GM21526 (cell line): ENCODE measurements around the gene POLR3G.

Source experiments
- ATAC-seq: cut with Tn5 transposase; IDR thresholded peaks from one replicate; pipeline ENCODE4 v1.9.1; 2021; ENCODE audit warnings: moderate library complexity; ENCODE audit not compliant: unreplicated experiment, low FRiP score

Gene POLR3G

DNA sequence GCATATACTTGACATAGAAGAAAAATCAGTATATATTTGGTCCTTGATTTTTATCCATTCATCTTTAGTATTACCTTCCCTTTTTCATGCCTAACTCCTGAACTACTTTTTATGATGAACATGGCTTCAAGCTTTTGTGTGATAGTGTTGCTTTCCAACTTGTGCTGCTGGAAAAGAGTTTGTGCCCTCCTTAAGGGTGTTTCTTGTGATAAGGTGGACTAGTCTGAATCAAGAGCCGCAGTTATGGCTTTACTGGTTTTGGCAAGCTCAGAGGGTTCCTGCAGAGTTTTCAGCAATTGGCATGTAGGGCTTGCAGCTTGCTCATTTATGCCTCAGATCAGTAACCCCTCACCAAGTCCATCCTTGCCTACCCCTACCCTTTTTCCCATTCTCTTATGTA is 20.5 kb downstream of the POLR3G start:
- ATAC-seq: no peak

- ATAC-seq: no peak
These were observed 28.9 kb downstream of the POLR3G start for GRCh38 chr5:90503596-90503995.

- ATAC-seq: no peak
These were observed 30.1 kb downstream of the POLR3G start for GRCh38 chr5:90504743-90505142.

DNA sequence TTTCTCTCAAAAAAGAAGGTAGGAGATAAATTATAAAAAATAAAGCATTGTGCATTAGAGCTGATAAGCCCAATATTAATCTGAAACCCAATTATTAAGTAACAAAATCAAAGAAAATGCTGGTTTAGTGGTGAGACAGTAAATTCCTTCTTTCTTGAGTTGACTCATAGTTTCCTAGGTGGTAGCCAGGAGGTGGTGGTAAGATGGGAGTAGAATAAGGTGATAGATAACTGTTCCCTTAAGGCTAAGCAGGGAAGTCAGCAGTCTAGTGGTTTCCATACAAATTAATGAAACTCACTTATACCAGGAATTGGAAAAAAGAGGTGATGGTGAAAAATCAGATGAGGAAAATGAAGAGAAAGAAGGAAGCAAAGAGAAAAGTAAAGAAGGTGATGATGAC is 31.6 kb downstream of the POLR3G start:
- ATAC-seq: no peak

GRCh38 chr5:90510438-90510837 is 35.8 kb downstream of the POLR3G start:
- no peak for ATAC-seq

- ATAC-seq: no peak
These were observed 39.9 kb downstream of the POLR3G start for GRCh38 chr5:90514520-90514919.

DNA sequence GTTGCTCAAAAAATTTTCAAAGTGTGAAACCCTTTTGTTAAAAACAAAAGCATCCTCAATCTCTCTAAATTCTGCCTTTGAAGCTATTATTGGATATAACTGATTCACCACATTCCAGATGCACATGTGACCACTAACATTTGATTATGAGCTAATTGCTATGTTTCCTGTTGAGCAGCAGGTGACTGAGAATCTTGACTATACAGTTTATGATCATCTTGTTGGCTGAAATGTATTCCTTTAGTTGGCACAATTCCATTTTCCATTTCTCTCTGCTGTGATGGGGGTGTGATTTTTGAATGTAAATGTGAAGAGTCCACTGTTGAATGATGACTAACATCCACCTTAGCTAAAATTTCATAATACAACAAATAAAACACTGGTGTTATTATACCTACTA is 44.0 kb downstream of the POLR3G start:
- ATAC-seq: no peak

DNA sequence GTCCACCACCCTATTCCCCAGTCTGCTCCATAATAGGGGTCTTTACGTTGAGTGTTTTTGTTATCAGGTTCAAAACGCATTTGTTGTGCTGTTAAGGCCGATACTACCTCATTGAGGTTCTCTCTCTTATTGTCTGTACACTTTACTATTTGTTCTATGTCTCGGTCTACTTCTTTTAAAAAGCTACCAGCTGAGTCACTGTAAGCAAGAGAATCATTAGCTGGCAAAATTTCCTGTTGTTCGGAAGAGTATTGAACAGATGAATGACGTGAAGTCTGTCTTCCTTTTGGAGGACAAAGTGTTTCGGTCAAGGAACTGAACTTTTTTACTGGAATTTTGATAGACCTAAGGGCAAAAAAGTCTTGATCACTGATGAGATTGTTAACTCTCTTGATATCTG is 44.4 kb downstream of the POLR3G start:
- ATAC-seq: no peak

DNA sequence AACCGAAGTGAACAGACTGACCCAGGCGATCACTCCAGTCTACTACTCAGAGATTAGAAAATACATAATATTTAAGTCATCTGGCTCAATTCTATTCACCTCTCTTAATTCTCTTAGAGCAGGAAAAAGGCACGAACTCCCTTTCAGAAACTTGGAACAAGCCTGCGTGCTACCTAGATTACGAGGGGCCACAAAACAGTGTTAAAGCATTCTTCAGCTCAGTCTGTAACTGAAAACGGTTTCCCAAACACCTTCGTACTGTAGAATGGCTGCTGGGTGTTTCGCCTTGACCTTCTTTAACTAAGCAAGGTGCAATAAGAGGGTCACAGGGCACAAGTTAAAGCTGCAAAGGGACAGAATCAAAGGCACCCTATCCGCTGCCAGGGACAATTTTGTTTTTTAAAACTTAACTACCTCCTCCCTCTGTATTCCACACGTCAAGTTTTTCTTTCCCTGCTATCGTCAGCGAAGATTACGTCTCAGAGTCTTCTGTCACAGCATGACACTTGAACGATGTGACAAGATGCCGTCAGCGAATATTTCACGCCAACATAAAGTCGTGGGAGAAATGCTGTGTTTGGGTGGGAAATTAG is 54.0 kb downstream of the POLR3G start:
- no peak for ATAC-seq

DNA sequence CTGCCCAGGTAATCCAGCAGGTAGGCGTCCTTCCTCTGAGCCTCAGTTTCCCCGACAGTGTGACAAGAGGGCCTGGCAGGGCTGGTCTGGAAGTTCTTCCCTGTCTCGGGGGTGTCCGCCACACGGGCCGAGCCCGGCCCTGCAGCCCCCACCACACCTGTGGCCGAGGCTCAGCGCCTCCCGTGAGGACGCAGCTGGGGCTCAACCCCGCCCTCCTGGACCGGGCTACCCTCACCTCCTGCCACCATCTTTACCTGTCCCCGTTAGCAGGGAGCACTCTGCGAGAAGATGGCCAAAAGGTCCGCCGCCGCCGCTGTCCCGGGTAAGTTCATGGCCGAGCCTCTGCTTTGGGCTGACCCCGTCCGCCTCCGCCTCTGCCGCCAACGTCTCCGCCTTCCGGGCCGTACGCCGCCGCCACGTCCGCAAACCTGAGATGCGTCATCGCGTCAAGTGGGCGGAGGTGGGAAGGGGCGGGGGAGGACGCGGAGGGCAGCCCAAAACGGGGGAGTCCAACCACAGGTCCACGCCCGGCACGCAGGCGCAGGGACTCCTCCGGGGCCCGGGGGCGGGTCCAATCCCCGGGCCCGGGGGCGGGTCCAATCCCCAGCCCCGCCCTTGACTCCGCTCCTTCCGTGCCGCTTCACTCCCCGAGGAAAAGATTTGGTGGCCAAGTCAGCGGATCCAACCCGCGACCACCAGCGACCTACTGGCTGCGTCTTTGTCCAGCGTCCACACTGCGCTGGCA is 54.7 kb downstream of the POLR3G start, which contains the start of gene LYSMD3:
LYSMD3 (minus strand) TSS at position 391 of the 745 bp plus-strand sequence. CDS start 4,295 bp downstream, outside the sequence.
- peak; percentile 87 for ATAC-seq

DNA sequence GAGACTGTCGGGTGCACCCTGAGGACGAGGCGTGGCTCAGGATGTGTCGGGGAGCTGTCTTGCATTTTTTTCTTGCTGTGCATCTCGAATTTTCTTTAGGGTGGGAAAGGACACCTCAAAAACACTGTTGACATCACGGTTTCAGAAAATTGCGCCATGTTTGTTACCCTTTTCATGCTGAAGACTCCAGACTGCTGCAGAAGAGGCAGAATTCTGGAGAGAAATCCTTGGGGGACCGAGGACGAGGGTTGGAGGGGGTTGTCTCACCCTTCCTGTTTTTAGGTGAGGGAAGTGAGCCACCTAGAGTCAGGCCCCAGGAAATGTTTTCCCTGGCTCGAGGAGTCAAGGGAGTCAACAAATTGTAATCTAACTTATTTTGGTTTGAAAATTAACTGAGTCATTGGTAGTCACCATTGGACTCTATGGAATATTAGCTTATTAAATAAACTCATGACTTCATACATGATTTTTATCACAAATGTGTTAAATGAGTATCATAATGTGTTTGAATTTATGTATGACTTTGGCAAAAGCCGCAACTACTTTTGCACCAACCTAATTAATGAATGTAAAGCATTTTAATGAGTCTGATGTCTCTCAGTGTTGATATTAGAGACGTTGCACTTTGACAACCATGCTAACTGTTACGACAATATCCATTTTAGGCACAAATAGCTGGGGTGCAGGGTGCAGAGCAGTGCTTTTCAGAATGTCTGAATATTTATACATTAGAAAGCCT is 55.4 kb downstream of the POLR3G start:
- peak; percentile 46 for ATAC-seq

DNA sequence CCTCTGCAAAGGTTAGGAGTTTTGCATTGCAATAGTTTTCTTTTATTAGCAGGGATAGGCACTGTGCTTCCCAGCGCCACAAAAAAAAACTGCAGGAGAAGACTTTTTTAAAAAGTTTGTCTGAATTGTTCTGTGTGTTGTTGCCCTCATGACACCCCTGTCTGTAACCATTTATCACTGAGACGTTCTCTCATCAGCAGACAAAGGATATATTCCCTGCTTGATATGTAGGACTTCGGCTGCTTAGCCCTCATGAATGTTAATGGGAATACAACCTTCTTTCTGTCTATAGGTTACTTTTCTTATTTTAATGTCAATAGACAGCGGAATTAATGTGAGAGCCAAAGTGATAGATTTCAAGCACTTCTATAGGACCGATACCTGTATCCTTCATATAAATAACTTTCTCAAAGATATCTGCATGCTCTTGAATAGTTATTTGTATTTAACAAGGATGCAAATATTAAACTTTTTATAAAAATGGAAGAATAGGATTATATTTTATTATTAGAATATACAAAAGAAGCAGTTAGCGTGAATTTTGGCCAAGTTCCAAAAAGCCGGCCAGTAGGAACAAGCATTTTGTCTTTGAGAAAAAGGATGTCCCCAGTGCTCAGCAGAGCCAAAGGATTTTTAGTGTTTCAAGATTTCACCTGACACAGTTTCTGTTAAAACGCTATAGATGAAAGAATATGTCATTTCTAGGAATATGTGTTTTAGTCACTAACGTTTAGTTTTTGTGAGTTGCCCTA is 56.2 kb downstream of the POLR3G start:
- no peak for ATAC-seq

DNA sequence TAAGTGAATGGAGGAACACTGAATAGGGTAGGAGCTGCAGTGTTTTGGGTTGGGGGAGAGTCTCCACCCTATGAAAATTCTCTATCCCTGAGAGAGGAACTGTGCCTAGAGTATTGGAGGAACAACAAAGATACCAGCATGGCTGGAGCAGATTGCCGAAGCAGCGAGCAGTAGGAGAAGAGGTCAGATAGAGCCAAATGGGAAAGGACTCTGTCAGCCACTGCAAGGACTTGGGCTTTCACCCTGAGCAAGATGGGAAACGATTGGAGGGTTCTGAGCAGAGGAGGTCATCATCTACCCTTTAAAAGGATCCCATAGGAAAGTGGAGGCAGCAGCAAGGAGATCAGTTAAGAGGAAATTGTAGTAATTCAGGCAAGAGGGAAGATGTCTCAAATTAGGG is 59.1 kb downstream of the POLR3G start:
- no peak for ATAC-seq

GRCh38 chr5:90534922-90535321 is 60.3 kb downstream of the POLR3G start:
- no peak for ATAC-seq

GRCh38 chr5:90542827-90543519 is 68.3 kb downstream of the POLR3G start:
- no peak for ATAC-seq

DNA sequence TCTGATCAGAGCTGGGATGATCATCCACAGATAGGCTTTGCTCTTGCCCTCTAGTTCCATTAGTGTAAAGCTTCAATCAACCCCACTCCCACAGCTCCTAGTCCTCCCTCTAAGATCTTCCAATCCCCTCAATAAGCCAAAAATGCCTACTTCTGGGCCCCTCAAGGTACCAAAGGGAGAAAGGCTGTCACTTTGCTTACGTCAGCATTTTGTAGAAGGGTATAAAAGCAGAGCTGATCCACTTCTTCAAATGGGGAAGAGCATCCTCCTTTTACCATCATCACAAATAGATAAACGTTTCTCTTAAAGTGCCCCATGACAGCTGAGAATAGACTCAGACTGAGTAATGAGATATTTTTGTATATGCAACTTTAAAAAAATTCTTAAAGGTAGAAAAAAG is 70.8 kb downstream of the POLR3G start:
- no peak for ATAC-seq

GRCh38 chr5:90546216-90546837 is 71.7 kb downstream of the POLR3G start:
- no peak for ATAC-seq

DNA sequence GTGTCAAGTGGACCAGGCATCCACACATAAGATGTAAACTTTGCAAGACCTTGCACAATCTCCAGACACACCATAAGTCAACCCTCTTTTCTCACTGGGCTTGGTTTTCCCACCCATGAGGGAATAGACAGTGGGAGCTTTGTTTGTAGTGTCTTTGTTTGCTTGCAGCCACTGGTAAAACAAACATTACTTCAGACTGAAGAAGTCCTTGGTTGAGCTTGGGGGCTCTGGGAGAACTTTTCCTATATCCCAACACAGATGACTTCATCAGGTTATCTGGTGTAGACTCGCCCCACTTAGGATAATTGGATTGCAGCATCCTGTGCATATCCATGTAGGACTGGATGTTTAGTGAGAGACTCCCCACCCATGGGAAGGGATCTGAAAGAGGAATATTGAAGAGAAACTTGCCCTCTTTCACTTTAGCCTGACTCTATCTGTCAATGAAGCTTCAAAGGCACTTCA is 72.4 kb downstream of the POLR3G start:
- no peak for ATAC-seq

GRCh38 chr5:90548069-90548593 is 73.5 kb downstream of the POLR3G start:
- ATAC-seq: no peak
